Stimulated activated CD4-positive, alpha-beta T cell treated with anti-CD3 and anti-CD28 coated beads, Interleukin-15, amount 100 ng/mL, for 48 hours (primary cell): ENCODE measurements around the gene GPC6.
"Not testable (repeated sequence)": the region's sequence is repeated elsewhere in the genome, so short reads cannot be mapped to it uniquely, and the experiment has no call there.

Experiments used
- DNase-seq, 2 donors: peaks; one replicate each; pipeline ENCODE4 v3.0.0-alpha.2; 2020; ENCODE audit warnings: low read depth in 2 of 2

GPC6 gene

DNA sequence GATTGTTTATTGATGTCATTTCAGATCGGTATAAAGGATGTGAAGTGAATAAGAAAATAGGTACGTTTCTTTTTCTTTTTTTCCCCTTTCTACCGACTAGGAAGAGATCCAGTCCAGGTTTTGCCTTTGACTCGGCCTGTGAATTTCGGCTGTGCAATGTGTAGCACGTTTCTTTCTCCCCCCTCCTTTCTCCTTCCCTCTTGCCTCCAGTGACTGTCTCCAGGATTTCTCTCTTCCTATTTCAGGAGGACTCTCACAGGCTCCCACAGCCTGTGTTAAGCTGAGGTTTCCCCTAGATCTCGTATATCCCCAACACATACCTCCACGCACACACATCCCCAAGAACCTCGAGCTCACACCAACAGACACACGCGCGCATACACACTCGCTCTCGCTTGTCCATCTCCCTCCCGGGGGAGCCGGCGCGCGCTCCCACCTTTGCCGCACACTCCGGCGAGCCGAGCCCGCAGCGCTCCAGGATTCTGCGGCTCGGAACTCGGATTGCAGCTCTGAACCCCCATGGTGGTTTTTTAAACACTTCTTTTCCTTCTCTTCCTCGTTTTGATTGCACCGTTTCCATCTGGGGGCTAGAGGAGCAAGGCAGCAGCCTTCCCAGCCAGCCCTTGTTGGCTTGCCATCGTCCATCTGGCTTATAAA lies at the start of gene GPC6:
Gene GPC6 (plus strand): TSS at position 185 of the 657 bp plus-strand sequence.
- DNase-seq: no peak

DNA sequence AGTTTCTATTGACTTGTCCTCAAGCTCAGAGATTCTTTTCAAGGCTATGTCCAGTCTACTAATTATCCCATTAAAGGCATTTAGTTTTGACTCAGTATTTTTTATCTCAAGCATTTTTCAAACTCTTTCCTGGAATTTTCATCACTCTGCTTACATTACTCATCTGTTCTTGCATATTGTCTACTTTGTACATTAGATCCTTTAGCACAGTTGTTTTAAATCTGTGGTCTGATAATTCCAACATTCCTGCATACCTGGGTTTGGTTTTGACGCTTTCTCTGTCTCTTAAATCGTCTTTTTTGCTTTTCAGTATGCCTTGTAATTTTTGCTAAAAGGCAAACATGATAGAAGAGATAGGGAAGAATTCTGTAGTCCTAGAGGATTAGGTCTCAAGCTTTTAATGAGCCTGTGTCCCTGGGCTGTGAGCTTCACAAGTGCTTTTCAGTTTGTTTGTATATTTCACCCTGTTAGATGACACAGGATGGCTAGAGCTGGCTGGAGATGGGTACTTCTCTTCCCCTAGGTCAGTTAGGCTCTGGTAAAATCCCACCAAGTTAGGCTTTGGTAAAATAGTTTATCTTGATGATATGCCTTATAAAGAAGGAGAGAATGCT lies 46.1 kb upstream of the GPC6 start:
- DNase-seq: no peak

DNA sequence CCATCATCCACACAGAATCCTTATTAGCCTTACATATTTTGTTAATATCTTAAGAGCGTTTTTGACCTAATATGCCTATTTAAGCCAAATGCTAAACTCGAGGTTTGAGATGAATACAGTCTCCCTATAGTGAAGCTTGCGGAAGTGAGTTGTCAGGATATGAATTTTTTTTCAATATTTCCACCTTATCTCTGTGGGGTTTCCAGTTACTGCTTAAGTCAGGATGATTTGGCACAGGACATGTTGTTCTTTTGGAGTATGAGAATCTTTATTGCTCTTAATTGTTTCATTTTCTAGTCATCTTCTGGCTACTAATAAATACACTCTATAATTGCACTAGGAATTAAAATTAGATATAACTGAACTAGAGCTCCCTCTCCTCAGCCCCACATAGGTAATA lies 44.2 kb upstream of the GPC6 start:
- DNase-seq: no peak

DNA sequence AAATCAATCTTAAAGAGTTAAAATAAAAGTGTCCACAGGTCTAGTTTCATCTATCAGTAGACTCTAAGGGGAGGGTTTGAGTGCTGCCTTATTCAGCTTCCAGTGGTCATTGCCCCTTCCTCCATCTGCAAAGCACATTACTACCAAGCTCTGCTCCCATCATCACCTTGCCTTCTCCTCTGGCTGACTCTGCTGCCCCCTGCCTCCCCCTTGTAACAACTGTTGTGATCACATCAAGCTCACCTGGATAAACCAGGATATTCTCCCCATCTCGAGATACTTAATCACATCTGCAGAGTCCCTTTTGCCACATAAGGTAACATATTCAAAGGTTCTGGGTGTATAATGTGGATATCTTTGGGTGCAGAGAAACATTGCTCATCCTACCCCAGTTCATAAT lies 43.3 kb upstream of the GPC6 start:
- no peak for DNase-seq

DNA sequence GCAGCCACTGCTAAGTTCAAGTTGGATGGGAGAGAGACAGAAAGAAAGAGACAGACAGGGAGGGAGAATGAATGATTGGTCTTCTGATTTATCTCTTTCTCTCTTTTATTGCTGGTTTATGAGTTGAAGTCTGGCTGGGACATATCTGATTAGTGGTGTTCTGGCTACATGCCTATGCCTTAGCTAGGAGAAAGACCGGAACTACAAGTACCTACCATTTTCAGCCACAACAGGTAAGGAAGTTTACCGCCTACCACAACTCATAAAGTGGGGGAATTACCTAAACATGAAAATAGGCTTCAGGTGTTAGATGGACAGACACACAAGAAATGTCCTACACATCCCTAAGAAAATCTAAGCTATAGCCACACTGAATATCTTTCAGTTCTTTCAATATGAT lies 36.6 kb upstream of the GPC6 start:
- no peak for DNase-seq

DNA sequence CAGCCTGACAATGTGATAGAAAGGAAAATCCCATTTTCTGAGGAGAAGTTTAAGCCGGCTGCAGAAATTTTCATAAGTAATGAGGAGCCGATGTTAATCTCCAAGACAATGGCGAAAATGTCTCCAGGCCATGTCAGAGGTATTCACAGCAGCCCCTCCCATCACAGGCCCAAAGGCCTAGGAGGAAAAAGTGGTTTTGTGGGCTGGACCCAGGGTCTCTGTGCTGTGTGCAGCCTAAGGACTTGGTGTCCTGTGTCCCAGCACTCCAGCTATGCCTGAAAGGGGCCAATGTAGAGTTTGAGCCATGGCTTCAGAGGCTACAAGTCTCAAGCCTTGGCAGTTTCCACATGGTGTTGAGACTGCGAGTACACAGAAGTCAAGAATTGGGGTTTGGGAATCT lies 32.9 kb upstream of the GPC6 start:
- no peak for DNase-seq

DNA sequence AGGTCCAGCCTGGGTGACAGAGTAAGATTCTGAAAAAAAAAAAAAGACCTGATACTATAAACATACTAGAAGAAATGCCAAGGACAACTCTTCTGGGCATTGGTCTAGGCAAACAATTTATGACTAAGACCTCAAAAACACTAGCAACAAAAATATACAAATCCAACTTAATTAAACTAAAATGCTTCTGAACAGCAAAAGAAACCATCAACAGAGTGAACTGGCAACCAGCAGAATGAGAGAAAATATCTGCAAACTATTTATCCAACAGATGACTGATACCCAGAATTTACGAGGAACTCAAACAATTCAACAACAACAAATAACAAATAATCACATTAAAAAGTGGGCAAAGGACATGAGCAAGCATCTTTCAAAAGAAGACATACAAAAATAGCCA lies 26.8 kb upstream of the GPC6 start:
- no peak for DNase-seq

DNA sequence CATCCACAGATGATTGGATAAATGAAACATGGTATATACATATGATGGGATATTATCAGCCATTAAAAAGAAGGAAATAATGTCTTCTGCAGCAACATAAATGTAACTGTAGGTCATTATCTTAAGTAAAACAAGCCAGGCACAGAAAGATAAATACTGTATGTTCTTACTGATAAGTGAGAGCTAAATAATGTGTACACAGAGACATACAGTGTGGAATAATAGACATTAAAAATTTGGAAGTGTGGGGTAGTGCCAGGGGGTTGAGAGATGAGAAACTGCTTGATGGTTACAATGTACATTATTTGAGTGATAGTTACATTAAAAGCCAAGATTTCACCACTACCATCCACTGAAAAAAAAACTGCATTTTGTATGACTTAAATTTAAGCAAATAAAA lies 26.0 kb upstream of the GPC6 start:
- DNase-seq: no peak

DNA sequence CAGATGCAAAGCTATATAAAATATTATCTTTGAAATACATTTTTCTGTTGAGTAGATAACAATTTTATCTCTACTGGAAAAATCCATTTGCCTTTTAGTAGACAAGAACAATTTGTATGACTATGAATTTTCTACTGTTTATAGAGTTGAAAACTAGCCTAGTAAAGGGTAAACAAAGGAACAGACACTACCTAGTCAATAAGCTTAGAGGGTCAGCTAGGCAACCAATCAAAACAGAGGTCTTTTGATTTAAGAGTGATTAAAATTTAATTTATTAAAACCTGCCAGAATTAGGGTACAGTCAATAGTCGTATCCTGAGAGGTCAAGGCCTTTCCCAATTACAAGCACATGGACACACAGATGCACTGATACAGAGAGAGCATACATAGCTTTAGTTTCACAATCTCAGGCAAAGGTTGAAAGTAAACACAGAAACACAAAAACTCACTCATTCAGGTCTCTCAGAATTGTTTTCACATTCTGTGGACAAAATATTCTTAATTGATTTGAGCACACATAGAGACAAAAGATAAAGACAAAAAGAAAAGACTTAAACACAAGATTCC lies 24.5 kb upstream of the GPC6 start:
- no peak for DNase-seq

DNA sequence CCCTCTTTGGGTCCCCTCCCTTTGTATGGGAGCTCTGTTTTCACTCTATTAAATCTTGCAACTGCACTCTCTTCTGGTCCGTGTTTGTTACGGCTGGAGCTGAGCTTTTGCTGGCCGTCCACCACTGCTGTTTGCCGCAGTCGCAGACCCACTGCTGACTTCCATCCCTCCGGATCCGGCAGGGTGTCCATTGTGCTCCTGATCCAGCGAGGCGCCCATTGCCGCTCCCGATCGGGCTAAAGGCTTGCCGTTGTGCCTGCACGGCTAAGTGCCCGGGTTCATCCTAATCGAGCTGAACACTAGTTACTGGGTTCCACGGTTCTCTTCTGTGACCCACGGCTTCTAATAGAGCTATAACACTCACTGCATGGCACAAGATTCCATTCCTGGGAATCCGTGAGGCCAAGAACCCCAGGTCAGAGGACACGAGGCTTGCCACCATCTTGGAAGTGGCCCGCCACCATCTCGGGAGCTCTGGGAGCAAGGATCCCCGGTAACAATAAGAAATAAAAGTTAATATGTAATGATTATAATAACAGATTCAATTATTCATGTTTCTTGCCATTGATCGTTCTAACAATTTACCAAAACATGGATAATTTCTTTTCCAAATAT lies 19.7 kb upstream of the GPC6 start:
- DNase-seq: not testable (repeated sequence)

DNA sequence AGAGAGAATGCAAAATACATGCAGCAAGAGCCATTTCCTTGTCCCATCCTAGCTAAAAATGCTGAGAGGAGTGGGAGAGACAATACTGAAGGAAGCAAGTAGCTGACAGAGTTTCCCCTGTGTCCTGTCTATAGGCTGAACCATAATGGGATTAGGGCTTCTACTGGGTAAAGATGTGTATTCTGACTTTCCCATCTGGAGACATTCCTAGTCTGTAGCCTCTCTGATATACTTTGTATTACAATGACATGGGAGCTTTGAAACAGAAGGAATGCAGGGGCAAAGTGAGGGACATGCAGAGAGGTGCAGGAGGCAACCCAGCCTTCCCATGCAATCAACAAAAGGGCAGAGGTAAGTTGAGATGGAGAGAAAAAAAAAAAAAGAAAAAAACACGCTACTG lies 10.5 kb upstream of the GPC6 start:
- DNase-seq: no peak

DNA sequence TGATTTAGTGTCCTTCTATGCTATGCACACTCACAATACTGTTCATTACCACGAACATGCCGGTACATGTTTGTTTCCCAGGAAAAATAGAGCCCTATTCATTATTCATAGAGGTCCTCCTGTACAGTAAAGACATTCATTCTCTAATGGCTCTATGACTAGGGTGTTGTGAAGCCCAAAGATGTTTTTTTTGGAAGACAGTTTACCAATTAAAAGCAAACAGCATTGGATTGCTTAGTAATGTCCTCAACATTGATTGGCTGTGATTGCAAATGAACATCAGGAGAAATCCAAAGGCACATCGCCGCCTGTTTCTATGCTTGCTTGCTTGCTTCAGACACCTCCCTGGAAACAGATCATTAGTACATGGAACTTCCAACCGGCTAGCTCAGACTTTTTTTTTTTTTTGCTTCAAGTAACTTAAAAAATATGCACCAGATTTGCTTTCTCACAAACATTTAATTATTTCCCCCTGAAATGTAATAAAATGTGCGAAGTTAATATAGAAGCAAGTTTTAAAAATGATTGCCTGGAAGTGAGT lies 8.8 kb upstream of the GPC6 start:
- no peak for DNase-seq

DNA sequence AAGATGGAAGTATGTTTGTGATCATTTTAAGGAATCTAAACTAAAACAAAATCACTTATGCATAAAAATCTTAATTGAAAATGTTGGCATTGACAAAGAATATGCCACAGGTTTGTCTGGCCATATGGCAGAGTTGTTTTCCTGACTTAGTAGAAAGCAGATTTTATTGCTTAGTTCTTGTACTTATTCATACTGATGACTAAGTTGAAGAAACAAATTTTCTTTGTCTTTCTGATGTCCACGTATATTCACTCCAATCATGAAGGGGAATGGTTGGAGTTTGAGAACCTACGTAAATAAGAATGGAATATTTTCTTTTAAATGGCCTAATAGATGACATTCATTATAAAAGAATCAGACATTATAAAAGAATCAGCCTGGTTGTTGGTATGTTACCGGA lies 8.0 kb upstream of the GPC6 start:
- no peak for DNase-seq

DNA sequence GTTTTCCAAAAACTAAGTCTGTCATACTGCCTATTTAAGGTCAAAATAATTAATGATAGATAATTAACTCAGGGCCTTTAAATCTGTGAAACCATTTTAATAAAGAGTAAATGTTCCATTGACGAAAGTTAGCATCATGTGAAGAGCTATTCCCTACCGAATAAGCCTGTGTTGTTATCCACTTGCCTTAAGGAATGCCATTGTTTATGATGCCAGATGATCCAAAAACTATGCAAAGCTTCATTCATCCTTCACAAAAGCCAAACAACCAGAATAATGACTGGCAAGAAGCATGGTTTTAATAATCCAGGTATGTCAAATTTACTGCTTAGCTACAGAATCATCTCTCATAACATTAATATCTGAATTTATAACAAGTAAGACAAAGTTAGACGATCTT lies 6.5 kb upstream of the GPC6 start:
- DNase-seq: no peak

DNA sequence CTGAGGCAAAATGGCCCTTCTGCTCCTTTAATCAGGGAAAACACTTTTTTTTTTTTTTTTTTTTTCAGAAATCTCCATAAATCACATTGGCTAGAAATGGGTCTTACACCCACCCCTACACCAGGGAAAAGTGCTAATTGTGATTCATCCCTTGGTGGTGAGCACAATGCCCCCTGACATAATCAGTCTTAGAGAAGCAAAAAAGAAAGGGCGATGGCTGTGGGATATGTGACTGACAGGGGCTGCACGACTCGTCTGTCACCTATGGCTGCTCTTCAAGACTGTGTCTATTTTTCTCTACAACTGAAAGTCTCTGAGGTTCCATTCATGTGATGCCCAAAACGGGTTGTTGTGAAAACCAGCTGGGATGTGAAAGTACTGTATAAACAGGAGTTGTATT lies 3.6 kb upstream of the GPC6 start:
- DNase-seq: no peak

DNA sequence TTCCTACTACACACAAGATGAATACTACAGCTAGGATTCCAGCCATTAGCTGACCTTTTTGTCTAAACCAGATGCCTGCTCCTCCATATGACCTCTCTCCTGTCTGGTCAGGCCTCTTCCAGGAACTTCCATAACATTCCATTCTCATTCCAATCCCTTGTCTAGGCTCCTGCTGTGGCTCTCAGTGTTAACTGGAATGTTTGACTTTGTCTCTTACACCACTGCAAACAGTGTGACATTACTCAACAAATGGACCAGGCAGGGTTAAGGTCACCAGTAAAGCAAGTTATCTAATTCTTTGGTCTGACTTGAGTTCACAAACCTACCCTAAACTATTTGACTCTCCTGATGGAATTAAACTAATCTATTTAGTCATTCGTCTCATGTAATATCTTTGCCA lies 2.1 kb upstream of the GPC6 start:
- no peak for DNase-seq

DNA sequence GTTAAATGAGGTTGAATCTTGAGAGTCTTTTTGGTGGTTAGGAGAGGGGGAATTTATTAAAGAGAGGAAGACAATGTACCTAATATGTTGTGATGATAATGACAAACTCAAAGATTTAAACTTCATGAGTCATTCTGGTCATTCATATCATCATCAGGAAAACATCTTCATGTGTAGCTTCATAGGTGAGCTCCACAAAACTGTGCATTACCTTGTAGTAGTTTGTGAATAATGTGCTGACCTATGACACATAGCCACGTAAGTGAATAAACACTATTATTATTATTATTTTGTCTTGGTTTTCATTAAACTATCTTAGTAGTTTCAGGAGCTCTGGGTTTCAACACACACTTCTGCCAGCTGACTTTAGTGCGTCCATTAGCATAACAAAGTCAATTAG lies 997 bp upstream of the GPC6 start:
- no peak for DNase-seq

DNA sequence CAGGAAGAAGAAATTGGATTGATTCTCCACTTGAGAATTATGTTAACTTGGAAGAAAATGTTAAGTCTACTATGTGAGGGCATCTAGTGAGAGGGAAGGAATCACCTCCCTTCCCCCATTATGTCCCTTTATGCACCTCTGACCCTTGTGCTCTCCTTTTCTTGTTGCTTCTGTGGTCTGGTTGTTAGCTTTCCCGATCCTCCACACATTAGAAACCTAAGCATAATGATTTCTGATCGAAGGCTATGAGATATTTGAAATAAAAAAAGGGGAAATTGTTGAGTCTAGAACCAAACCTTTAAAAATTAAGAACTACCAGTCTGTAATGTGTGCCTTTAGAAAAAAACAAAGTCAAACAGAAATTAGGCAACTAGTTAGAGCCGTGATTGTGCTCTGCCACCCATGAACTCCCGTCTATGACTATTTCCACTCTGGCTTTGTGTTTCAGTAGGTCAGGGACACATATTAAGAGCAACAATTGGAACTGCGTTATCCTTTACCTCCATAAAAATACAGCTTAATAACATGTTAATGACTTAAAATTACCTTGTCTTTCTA lies 463 bp upstream of the GPC6 start:
- DNase-seq: no peak

DNA sequence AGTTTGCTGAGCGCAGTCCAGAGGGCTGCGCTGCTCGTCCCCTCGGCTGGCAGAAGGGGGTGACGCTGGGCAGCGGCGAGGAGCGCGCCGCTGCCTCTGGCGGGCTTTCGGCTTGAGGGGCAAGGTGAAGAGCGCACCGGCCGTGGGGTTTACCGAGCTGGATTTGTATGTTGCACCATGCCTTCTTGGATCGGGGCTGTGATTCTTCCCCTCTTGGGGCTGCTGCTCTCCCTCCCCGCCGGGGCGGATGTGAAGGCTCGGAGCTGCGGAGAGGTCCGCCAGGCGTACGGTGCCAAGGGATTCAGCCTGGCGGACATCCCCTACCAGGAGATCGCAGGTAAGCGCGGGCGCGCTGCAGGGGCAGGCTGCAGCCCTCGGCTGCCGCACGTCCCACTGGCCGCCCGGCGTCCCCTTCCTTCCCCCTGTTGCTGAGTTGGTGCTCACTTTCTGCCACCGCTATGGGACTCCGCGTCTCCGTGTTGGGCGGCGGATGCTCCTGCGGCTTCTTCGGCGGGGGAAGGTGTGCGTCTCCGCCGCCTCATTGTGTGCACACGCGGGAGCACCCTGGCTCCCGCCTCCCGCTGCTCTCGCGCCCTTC lies 772 bp downstream of the GPC6 start:
- no peak for DNase-seq

DNA sequence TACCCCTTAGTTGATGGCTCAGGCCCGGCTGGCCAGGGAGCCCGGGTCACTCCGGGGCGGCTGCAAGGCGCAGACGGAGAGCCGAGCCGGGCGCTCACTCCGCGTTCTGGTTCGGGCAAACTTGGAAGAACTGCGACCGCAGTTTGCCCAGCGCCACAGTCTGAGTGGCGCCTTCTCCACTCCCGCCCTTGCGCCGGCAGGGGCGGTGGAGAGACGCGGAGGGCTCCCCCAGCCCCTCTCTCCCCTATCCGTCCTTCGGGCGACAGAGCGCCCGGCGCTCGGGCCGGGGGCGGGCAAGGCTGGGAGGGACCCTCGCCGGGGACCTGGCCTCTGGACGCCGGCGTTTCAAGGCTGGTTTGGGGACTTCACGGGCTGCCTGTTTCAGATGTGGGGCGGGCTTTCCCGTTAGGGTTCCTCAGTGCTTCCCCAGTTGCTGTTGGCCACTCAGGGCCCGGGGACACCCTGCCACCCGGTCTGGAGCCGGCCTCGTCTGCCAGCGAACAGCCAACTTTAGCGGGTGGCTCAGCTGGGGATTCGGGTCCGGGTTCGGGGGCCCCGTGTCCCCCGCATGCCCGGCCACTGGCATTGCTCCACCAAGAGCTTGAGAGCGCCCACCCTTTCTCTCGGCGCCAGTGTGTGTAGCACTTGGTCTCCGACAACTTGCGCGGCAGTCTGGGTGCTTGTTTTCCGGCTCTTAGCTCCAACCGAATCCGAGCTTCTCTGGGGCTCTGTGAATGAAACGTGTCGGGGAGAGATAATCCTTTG lies 1.5 kb downstream of the GPC6 start:
- DNase-seq: no peak

DNA sequence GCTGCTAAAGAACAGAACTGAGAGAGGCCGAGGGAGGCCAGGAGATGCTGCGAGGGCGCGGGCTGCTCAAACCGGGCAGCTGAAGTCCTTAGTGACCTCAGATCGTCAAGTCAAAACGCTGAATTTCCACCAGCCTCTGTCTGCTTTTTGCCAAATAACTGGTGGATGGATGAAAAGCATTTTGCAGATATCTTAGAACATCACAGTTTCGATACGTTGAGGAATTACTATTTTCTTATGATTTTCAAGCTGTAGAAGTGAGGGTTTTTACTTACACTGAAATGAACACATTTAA lies 2.0 kb downstream of the GPC6 start:
- DNase-seq: no peak
